Fibroblast of lung (primary cell): ENCODE data around the gene ZNF710.
"Not testable (repeated sequence)": the region's sequence is repeated elsewhere in the genome, so short reads cannot be mapped to it uniquely, and the experiment has no call there.

Source experiments
- EZH2 ChIP-seq: IDR thresholded peaks from 2 replicates; pipeline ENCODE4 v1.5.1; 2012; ENCODE audit warnings: low read length, control low read depth, mild to moderate bottlenecking; ENCODE audit errors: missing control alignments
- TF ChIP-seq, protein P1 (sequence below), 2 donors: IDR thresholded peaks in 1 of 2; conservative IDR thresholded peaks in 1 of 2; 1 replicate in 1 of 2; 2 replicates in 1 of 2; pipeline ENCODE4 v1.5.1; 2011 to 2012; ENCODE audit warnings: low read length in 2 of 2, control low read depth in 1 of 2, inconsistent platforms in 1 of 2, low read depth in 1 of 2, mild to moderate bottlenecking in 1 of 2

DNA sequence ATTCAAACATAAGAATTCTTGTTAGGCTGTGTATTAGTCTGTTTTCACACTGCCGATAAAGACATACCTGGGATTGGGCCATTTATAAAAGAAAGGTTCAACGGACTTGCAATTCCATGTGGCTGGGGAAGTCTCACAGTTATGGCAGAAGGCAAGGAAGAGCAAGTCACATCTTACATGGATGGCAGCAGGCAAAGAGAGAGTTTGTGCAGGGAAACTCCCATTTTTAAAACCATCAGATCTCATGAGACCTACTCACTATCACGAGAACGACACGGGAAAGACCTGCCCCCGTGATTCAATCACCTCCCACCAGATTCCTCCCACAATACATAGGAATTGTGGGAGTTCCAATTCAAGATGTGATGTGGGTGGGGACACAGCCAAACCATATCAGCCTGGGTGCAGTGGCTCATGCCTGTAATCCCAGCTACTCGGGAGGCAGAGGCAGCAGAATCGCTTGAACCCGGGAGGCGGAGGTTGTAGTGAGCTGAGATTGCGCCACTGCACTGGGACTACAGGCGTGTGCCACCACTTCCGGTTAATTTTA is 45.6 kb upstream of the ZNF710 start:
- TF ChIP-seq, protein P1, sequence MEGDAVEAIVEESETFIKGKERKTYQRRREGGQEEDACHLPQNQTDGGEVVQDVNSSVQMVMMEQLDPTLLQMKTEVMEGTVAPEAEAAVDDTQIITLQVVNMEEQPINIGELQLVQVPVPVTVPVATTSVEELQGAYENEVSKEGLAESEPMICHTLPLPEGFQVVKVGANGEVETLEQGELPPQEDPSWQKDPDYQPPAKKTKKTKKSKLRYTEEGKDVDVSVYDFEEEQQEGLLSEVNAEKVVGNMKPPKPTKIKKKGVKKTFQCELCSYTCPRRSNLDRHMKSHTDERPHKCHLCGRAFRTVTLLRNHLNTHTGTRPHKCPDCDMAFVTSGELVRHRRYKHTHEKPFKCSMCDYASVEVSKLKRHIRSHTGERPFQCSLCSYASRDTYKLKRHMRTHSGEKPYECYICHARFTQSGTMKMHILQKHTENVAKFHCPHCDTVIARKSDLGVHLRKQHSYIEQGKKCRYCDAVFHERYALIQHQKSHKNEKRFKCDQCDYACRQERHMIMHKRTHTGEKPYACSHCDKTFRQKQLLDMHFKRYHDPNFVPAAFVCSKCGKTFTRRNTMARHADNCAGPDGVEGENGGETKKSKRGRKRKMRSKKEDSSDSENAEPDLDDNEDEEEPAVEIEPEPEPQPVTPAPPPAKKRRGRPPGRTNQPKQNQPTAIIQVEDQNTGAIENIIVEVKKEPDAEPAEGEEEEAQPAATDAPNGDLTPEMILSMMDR (conservative IDR thresholded peaks at IDR 0.05 in 1 of 2, IDR thresholded peaks at IDR 0.05 in 1 of 2; ENCODE audit: low read depth in 1 of 2, low read length in 2 of 2): not testable (repeated sequence)
- not testable (repeated sequence) for TF ChIP-seq EZH2
